DND-41 (cell line): ENCODE measurements around the gene FHOD3.

Source experiments
- ATAC-seq: fragments of 200-7000 bp; cut with Tn5 transposase; 3 replicates; pipeline ENCODE4 v1.9.1; 2021; ENCODE audit warnings: low read depth; ENCODE audit not compliant: insufficient read depth
- DNase-seq: peaks from one replicate; pipeline ENCODE4 v3.0.0-alpha.2; 2020
- H2AFZ ChIP-seq: 2 replicates; pipeline ENCODE4 v1.6.0; 2012; ENCODE audit warnings: low read depth, low read length
- H3K27ac ChIP-seq: 2 replicates; pipeline ENCODE4 v1.5.1; 2012; ENCODE audit warnings: low read length, inconsistent platforms
- H3K27me3 ChIP-seq: fragments of 200-600 bp; sonication (generic); 2 replicates; pipeline ENCODE4 v1.6.0; 2012; ENCODE audit warnings: low read length, mild to moderate bottlenecking, inconsistent platforms; ENCODE audit not compliant: insufficient read depth, poor library complexity
- H3K36me3 ChIP-seq: 2 replicates; pipeline ENCODE4 v1.5.1; 2012; ENCODE audit warnings: low read length, inconsistent platforms; ENCODE audit not compliant: insufficient read depth
- H3K4me1 ChIP-seq: 2 replicates; pipeline ENCODE4 v1.5.1; 2012; ENCODE audit warnings: mild to moderate bottlenecking, low read length; ENCODE audit not compliant: insufficient read depth
- H3K4me2 ChIP-seq: 2 replicates; pipeline ENCODE4 v1.6.0; 2012; ENCODE audit warnings: mild to moderate bottlenecking, moderate library complexity, low read length, inconsistent platforms; ENCODE audit not compliant: insufficient read depth
- H3K4me3 ChIP-seq, 2 experiments: fragments of 200-600 bp in 1 of 2; shearing (Covaris generic) in 1 of 2; 2 replicates each; pipeline ENCODE4 v1.5.1; 2012 to 2016; ENCODE audit warnings: inconsistent platforms in 2 of 2, low read length in 2 of 2, mild to moderate bottlenecking in 2 of 2, low read depth in 1 of 2, moderate library complexity in 1 of 2
- H3K79me2 ChIP-seq: 2 replicates; pipeline ENCODE4 v1.6.0; 2012; ENCODE audit warnings: low read length, inconsistent platforms; ENCODE audit not compliant: insufficient read depth
- H3K9ac ChIP-seq: 2 replicates; pipeline ENCODE4 v1.6.0; 2012; ENCODE audit warnings: low read depth, mild to moderate bottlenecking, inconsistent platforms, low read length, moderate library complexity
- H3K9me3 ChIP-seq: 2 replicates; pipeline ENCODE4 v1.5.1; 2012; ENCODE audit warnings: low read length, moderate library complexity, mild to moderate bottlenecking, inconsistent platforms; ENCODE audit not compliant: insufficient read depth, severe bottlenecking
- H4K20me1 ChIP-seq: 2 replicates; pipeline ENCODE4 v1.6.0; 2012; ENCODE audit warnings: low read length; ENCODE audit not compliant: insufficient read depth
- EZH2 ChIP-seq: IDR thresholded peaks from 3 replicates; pipeline ENCODE4 v1.6.1; 2012; ENCODE audit warnings: borderline replicate concordance, low read depth, mild to moderate bottlenecking, moderate library complexity, low read length, inconsistent platforms; ENCODE audit not compliant: severe bottlenecking
- TF ChIP-seq, protein P1 (sequence below): IDR thresholded peaks from 2 replicates; pipeline ENCODE4 v1.5.1; 2012; ENCODE audit warnings: borderline replicate concordance, low read length, moderate library complexity, mild to moderate bottlenecking; ENCODE audit not compliant: poor library complexity, severe bottlenecking; ENCODE audit errors: extremely low read depth

FHOD3 gene

DNA sequence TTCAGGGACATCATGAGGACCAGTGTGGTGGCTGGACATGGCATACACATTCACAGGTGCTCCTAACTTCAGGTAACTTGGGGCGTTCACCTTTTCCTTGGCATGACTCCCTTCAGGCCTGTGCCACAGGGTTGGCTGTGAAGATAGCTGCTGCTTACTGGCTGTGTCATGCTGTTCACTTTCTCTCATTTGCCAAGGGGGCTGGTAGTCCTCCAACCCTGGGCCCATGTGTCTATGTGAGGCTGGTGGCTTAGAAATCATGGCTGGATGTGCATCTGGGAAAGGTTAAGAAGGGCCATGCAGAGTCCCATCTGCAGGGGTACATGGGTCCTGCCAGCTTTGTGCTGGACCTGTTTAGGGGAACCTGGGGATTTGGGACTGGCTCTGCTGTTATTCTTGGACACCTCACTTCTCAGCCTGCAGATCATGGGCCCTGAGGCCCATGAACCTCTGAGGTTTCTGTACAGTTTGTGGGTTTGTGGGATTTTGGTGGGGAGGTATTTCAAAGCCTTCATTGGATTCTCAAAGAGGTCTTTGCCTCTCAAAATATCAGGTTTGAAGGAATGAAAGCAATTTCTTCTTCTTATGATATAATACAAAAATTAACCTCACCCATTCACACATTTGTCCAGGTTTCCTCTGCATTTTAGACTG, 62.9 kb downstream of the FHOD3 start:
- Histone ChIP-seq H3K36me3 (no peaks in the 10 kb centered on the region), H3K9me3 (no peaks in the 10 kb centered on the region), H4K20me1 (no peaks in the 10 kb centered on the region), H3K4me3 (no peak overlapping the region), H3K9ac (no peak overlapping the region), H3K4me1 (no peaks in the 10 kb centered on the region), H3K27me3 (no peaks in the 10 kb centered on the region), H2AFZ (no peak overlapping the region), H3K27ac (no peak overlapping the region), H3K79me2 (no peaks in the 10 kb centered on the region), H3K4me2 (no peak overlapping the region)
- no peak for TF ChIP-seq EZH2
- TF ChIP-seq, protein P1, sequence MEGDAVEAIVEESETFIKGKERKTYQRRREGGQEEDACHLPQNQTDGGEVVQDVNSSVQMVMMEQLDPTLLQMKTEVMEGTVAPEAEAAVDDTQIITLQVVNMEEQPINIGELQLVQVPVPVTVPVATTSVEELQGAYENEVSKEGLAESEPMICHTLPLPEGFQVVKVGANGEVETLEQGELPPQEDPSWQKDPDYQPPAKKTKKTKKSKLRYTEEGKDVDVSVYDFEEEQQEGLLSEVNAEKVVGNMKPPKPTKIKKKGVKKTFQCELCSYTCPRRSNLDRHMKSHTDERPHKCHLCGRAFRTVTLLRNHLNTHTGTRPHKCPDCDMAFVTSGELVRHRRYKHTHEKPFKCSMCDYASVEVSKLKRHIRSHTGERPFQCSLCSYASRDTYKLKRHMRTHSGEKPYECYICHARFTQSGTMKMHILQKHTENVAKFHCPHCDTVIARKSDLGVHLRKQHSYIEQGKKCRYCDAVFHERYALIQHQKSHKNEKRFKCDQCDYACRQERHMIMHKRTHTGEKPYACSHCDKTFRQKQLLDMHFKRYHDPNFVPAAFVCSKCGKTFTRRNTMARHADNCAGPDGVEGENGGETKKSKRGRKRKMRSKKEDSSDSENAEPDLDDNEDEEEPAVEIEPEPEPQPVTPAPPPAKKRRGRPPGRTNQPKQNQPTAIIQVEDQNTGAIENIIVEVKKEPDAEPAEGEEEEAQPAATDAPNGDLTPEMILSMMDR = no peak
- DNase-seq (no peak), ATAC-seq (no peak)

GRCh38 chr18:36364911-36365624, 67.6 kb downstream of the FHOD3 start:
- H4K20me1 ChIP-seq = no peaks in the 10 kb centered on the region
- no peak overlapping the region for H3K27ac ChIP-seq
- H2AFZ ChIP-seq = no peak overlapping the region
- TF ChIP-seq, protein P1 = no peak
- TF ChIP-seq EZH2 = no peak
- no peaks in the 10 kb centered on the region for H3K9me3 ChIP-seq
- no peak overlapping the region for H3K4me2 ChIP-seq
- no peak overlapping the region for H3K4me3 ChIP-seq
- no peak overlapping the region for H3K9ac ChIP-seq
- H3K4me1 ChIP-seq = no peaks in the 10 kb centered on the region
- H3K79me2 ChIP-seq = no peaks in the 10 kb centered on the region
- ATAC-seq = no peak
- no peaks in the 10 kb centered on the region for H3K36me3 ChIP-seq
- peaks cover 3% of the 10 kb centered on the region for H3K27me3 ChIP-seq
- DNase-seq = no peak

GRCh38 chr18:36365836-36366775, 68.6 kb downstream of the FHOD3 start:
- no peaks in the 10 kb centered on the region for H3K79me2 ChIP-seq
- no peak overlapping the region for H3K27ac ChIP-seq
- no peaks in the 10 kb centered on the region for H3K36me3 ChIP-seq
- no peak overlapping the region for H3K4me3 ChIP-seq
- H3K9ac ChIP-seq = no peak overlapping the region
- ATAC-seq (no peak), DNase-seq (no peak)
- peaks cover 3% of the 10 kb centered on the region for H3K27me3 ChIP-seq
- no peaks in the 10 kb centered on the region for H4K20me1 ChIP-seq
- no peak overlapping the region for H3K4me2 ChIP-seq
- TF ChIP-seq EZH2 = no peak
- TF ChIP-seq, protein P1 = no peak
- H3K9me3 ChIP-seq = no peaks in the 10 kb centered on the region
- H3K4me1 ChIP-seq = no peaks in the 10 kb centered on the region
- no peak overlapping the region for H2AFZ ChIP-seq
